Skeletal muscle satellite cell (primary cell): ENCODE results near the gene ELMO3.

Source experiments
- H3K27me3 ChIP-seq: 2 replicates; pipeline ENCODE4 v1.7.0; 2013; ENCODE audit warnings: low read length; ENCODE audit not compliant: control insufficient read depth, insufficient read depth
- H3K36me3 ChIP-seq: 2 replicates; pipeline ENCODE4 v1.7.0; 2013; ENCODE audit warnings: mild to moderate bottlenecking, control low read depth, low read length; ENCODE audit not compliant: insufficient read depth
- H3K4me1 ChIP-seq: 2 replicates; pipeline ENCODE4 v1.7.0; 2013; ENCODE audit warnings: low read length; ENCODE audit not compliant: control insufficient read depth, insufficient read depth
- H3K4me2 ChIP-seq: 2 replicates; pipeline ENCODE4 v1.7.0; 2013; ENCODE audit warnings: mild to moderate bottlenecking, low read length
- H3K4me3 ChIP-seq: 2 replicates; pipeline ENCODE4 v1.7.0; 2013; ENCODE audit warnings: low read length
- H3K9ac ChIP-seq: 2 replicates; pipeline ENCODE4 v1.7.0; 2013; ENCODE audit warnings: mild to moderate bottlenecking, low read depth, low read length, moderate library complexity
- H3K9me3 ChIP-seq: replicated peaks from 2 replicates; pipeline ENCODE4 v1.7.0; 2013; ENCODE audit warnings: mild to moderate bottlenecking, control low read depth, low read length

Gene ELMO3

GRCh38 chr16:67216612-67217490, 17.9 kb downstream of the ELMO3 start:
- Histone ChIP-seq H3K4me1 (no peaks in the 10 kb centered on the region), H3K36me3 (no peaks in the 10 kb centered on the region), H3K27me3 (no peaks in the 10 kb centered on the region), H3K4me3 (no peak overlapping the region), H3K9ac (no peak overlapping the region), H3K9me3 (no peaks in the 10 kb centered on the region), H3K4me2 (no peak overlapping the region)

- Histone ChIP-seq H3K36me3 (peaks cover 9% of the 10 kb centered on the region), H3K9me3 (no peaks in the 10 kb centered on the region), H3K27me3 (no peaks in the 10 kb centered on the region), H3K9ac (no peak overlapping the region), H3K4me3 (no peak overlapping the region), H3K4me2 (no peak overlapping the region), H3K4me1 (peaks cover 20% of the 10 kb centered on the region)
These were observed 25.1 kb downstream of the ELMO3 start for GRCh38 chr16:67223992-67224391.

DNA sequence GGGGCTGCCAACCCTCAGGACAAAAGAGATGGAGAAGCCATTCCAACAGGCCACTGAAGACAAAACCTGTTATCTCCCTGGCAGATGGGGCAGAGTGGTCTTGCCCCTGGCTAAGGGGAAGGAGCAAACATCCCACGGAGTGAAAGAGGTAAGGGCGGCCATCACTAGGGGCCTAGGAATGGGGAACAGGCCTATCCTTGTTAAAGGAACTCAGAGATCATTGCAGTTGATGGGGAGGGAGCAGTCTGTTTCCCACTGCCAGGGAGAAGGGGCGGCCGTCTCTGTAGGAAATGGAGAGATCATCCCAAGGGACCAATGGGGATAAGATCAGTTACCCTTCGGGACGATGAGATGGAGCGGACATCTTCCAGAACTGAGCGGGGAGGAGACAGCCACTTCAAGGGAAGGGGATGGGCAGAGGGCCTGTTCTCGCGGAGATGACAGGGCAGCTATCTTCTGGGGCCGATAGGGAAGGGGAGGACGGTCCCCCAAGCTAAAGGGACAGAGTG, 27.4 kb downstream of the ELMO3 start:
- Histone ChIP-seq H3K36me3 (peaks cover 33% of the 10 kb centered on the region), H3K4me1 (peaks cover 20% of the 10 kb centered on the region), H3K9ac (peak overlapping the region; percentile 85), H3K27me3 (no peaks in the 10 kb centered on the region), H3K4me2 (peak overlapping the region; percentile 87), H3K9me3 (no peaks in the 10 kb centered on the region), H3K4me3 (peak overlapping the region; percentile 89)

- Histone ChIP-seq H3K4me1 (peaks cover 20% of the 10 kb centered on the region), H3K9me3 (no peaks in the 10 kb centered on the region), H3K9ac (peak within 1 kb of the TSS; percentile 93), H3K27me3 (no peaks in the 10 kb centered on the region), H3K4me2 (peak within 1 kb of the TSS; percentile 91), H3K4me3 (peak within 1 kb of the TSS; percentile 89), H3K36me3 (peaks cover 39% of the 10 kb centered on the region)
These were observed 28.1 kb downstream of the ELMO3 start, which contains the start of gene TMEM208 for GRCh38 chr16:67226804-67227566. TMEM208 (plus strand) TSS chr16:67227130; CDS start chr16:67227219, 89 bp downstream.

- no peaks in the 10 kb centered on the region for H3K9me3 ChIP-seq
- H3K4me2 ChIP-seq = peak overlapping the region; percentile 91
- peaks cover 20% of the 10 kb centered on the region for H3K4me1 ChIP-seq
- H3K36me3 ChIP-seq = peaks cover 40% of the 10 kb centered on the region
- peak overlapping the region; percentile 93 for H3K9ac ChIP-seq
- H3K27me3 ChIP-seq = no peaks in the 10 kb centered on the region
- H3K4me3 ChIP-seq = peak overlapping the region; percentile 89
These were observed 28.6 kb downstream of the ELMO3 start for GRCh38 chr16:67227567-67227921.

DNA sequence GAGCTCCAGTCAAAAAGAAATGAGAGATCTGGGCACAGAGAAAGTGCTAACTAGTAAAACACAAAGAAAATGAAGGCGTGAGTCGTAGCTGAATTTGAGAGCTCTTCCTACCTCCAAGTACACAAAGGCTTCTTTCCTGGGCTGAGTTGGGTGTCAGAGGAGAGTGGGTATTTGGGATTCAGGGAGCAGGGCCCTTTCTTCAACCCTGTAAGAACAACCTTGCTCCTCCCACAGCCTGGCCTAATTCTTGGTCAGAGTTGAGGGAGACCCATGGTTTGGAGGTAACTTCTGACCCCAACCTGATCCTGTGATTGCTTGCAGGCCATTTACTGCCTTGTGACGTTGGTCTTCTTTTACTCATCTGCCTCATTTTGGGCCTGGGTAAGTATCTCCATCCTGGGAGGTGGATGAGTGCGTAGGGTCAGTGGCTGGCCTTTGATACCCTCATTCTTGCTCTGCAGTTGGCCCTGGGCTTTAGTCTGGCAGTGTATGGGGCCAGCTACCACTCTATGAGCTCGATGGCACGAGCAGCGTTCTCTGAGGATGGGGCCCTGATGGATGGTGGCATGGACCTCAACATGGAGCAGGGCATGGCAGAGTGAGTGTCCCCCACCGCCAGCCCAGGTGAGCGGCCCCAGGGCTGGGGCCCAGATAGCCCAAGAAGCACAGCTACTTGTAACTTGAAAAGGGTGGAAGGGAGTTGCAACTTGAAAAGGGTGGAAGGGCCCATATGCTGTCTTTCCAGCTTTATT, 29.3 kb downstream of the ELMO3 start:
- Histone ChIP-seq H3K4me3 (peak overlapping the region; percentile 89), H3K27me3 (no peaks in the 10 kb centered on the region), H3K4me1 (peaks cover 20% of the 10 kb centered on the region), H3K9ac (peak overlapping the region; percentile 93), H3K9me3 (no peaks in the 10 kb centered on the region), H3K36me3 (peaks cover 41% of the 10 kb centered on the region), H3K4me2 (peak overlapping the region; percentile 91)

GRCh38 chr16:67228905-67229304, 30.0 kb downstream of the ELMO3 start:
- Histone ChIP-seq H3K4me1 (peaks cover 20% of the 10 kb centered on the region), H3K9ac (no peak overlapping the region), H3K27me3 (no peaks in the 10 kb centered on the region), H3K4me2 (no peak overlapping the region), H3K4me3 (no peak overlapping the region), H3K36me3 (peaks cover 46% of the 10 kb centered on the region), H3K9me3 (no peaks in the 10 kb centered on the region)

GRCh38 chr16:67229906-67230808, 31.2 kb downstream of the ELMO3 start:
- peaks cover 58% of the 10 kb centered on the region for H3K36me3 ChIP-seq

DNA sequence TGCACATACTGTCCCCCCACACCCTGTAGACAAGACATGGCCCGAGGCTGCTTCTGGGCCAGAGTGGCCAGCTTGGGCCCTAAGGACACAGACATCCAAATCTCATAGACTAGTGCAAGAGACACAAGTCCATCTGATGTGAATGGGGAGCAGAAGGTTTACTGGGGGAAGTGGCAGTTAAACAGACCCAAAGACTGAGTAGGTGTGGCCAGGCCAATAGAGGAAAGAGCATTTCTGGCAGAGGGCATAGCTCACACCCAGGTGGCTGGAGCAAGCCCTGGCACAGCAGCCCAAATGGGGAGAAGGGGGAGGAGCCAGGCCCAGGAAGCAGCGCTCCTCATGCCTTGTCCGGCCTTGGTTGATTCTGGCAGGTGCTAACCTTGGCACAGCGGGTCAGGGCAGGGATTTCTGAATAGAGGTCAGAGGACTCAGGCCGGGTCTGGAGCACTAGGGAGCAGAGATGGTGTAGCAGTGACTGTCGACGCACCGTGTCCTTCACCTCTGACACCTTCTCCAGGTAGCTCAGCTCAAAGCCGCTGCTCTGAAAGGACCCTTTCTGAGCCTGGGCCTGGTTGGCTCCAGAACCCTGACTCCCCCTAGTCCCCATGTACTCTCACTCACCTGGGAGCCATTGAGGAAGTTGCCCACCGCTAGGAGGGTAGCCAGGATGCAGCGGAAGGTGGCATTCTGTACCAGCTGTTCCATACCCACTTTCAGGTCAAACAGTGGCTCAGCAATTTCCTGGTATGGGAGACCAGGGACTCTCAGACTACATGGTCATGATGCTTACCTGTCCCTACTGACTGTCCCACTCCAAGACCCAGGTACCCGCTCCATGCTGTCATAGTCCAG, 32.1 kb downstream of the ELMO3 start:
- no peak overlapping the region for H3K4me3 ChIP-seq
- no peaks in the 10 kb centered on the region for H3K9me3 ChIP-seq
- H3K36me3 ChIP-seq = peaks cover 65% of the 10 kb centered on the region
- H3K4me1 ChIP-seq = peaks cover 14% of the 10 kb centered on the region
- H3K4me2 ChIP-seq = no peak overlapping the region
- no peak overlapping the region for H3K9ac ChIP-seq
- no peaks in the 10 kb centered on the region for H3K27me3 ChIP-seq

More at GRCh38 chr16:67229906-67230808, 31.2 kb downstream of the ELMO3 start:
- Histone ChIP-seq H3K9ac (no peak overlapping the region), H3K9me3 (no peaks in the 10 kb centered on the region), H3K27me3 (no peaks in the 10 kb centered on the region), H3K4me2 (no peak overlapping the region), H3K4me3 (no peak overlapping the region), H3K4me1 (peaks cover 20% of the 10 kb centered on the region)

- no peaks in the 10 kb centered on the region for H3K4me1 ChIP-seq
- H3K9ac ChIP-seq = no peak overlapping the region
- H3K4me2 ChIP-seq = no peak overlapping the region
- H3K27me3 ChIP-seq = no peaks in the 10 kb centered on the region
- H3K4me3 ChIP-seq = no peak overlapping the region
- H3K9me3 ChIP-seq = no peaks in the 10 kb centered on the region
- H3K36me3 ChIP-seq = peaks cover 84% of the 10 kb centered on the region
These were observed 34.7 kb downstream of the ELMO3 start for GRCh38 chr16:67233596-67233995.
